Measurements from ENCODE around the gene SHB.

DNA sequence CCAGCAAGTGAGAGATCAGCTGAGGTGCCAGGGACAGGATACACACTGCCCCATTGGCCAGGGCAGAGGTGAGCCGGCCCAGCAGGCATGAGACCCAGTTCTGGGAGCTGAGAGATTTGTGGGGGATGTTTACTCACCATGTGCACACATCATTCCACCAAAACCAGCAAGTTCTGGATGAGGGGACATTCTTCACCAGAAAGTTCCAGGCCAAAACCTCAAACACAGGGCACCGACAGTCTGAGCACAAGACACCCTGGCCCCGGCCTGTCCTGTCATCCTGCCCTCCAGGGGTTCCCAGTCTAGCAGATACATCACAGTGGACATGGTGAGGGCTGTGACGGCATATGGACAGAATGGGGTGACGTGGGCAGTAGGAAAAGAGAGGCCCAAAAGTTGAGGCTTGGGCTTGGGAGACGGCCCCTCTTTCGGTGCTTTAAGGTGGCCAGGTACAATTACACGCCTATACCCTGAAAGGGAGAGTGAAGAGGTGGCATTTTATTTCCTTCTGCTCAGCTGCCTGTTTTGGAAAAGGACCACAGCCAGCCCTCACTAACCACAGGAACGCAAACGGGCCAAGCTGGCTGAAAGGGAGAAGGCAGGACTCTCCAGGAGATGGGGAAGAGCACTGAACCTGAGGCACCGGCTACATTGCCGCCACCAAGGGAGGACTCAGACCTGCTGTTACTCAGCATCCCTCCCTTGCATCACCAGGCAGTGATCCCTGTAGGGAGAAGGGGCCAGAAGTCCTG, 64.0 kb downstream of the SHB start:
- TF ChIP-seq EZH2 (IDR thresholded peaks at IDR 0.05; ENCODE audit: borderline replicate concordance, low read depth, low read length, severe bottlenecking) = no peak
- no peak for TF ChIP-seq POLR2A (IDR thresholded peaks at IDR 0.05; ENCODE audit: low read depth, low read length)

Measured in endothelial cell of umbilical vein (primary cell).